ENCODE measurements around the gene DPP6. TPM values are rescaled to one million over a fixed set of nuclear protein-coding genes. Genes with fewer than 3 reads are reported as not detected.
"Not testable (repeated sequence)": the region's sequence is repeated elsewhere in the genome, so short reads cannot be mapped to it uniquely, and the experiment has no call there.

Gene DPP6
- total RNA-seq, 2 experiments from 2014 or later = not detected

- intact Hi-C loops (cut with micrococcal nuclease; ENCODE audit: unreplicated experiment) = not testable (repeated sequence)
Observed at GRCh38 chr7:154095201-154095600, 43.0 kb downstream of the DPP6 start.

GRCh38 chr7:154105063-154105462, 52.9 kb downstream of the DPP6 start:
- H2AFZ ChIP-seq (ENCODE audit: low read length); H3K36me3 ChIP-seq (ENCODE audit: insufficient read depth, low read length); BruUV-seq (replicated peaks); CTCF ChIA-PET (ENCODE audit: unreplicated experiment); H3K4me1 ChIP-seq (ENCODE audit: insufficient read depth, low read length, poor library complexity, severe bottlenecking); intact Hi-C loops (cut with micrococcal nuclease; ENCODE audit: unreplicated experiment); H3K9me2 ChIP-seq (ENCODE audit: insufficient read depth, low read length); H3K79me2 ChIP-seq (ENCODE audit: insufficient read depth, low read depth, low read length); H3K9me3 ChIP-seq (ENCODE audit: low read length); POLR2A ChIA-PET; H3K4me3 ChIP-seq (ENCODE audit: low read depth, low read length, poor library complexity, severe bottlenecking); DNase-seq (ENCODE audit: low spot score); H4K20me1 ChIP-seq (ENCODE audit: insufficient read depth, low read length); H3K27ac ChIP-seq (ENCODE audit: low read depth, low read length, poor library complexity, severe bottlenecking); H3K4me2 ChIP-seq (ENCODE audit: low read length): not testable (repeated sequence)

More at GRCh38 chr7:154095201-154095600, 43.0 kb downstream of the DPP6 start:
- H3K79me2 ChIP-seq (ENCODE audit: insufficient read depth, low read depth, low read length); H3K9me3 ChIP-seq (ENCODE audit: low read length); POLR2A ChIA-PET; H4K20me1 ChIP-seq (ENCODE audit: insufficient read depth, low read length); DNase-seq (ENCODE audit: low spot score); H3K4me3 ChIP-seq (ENCODE audit: low read depth, low read length, poor library complexity, severe bottlenecking); H3K27ac ChIP-seq (ENCODE audit: low read depth, low read length, poor library complexity, severe bottlenecking); H2AFZ ChIP-seq (ENCODE audit: low read length); H3K4me1 ChIP-seq (ENCODE audit: insufficient read depth, low read length, poor library complexity, severe bottlenecking); H3K9me2 ChIP-seq (ENCODE audit: insufficient read depth, low read length); H3K36me3 ChIP-seq (ENCODE audit: insufficient read depth, low read length); BruUV-seq (replicated peaks); H3K4me2 ChIP-seq (ENCODE audit: low read length); CTCF ChIA-PET (ENCODE audit: unreplicated experiment): not testable (repeated sequence)

- POLR2A ChIA-PET; H3K4me1 ChIP-seq (ENCODE audit: insufficient read depth, low read length, poor library complexity, severe bottlenecking); CTCF ChIA-PET (ENCODE audit: unreplicated experiment); BruUV-seq (replicated peaks); H3K9me2 ChIP-seq (ENCODE audit: insufficient read depth, low read length); H3K4me3 ChIP-seq (ENCODE audit: low read depth, low read length, poor library complexity, severe bottlenecking); DNase-seq (ENCODE audit: low spot score); H3K27ac ChIP-seq (ENCODE audit: low read depth, low read length, poor library complexity, severe bottlenecking); H3K36me3 ChIP-seq (ENCODE audit: insufficient read depth, low read length); H4K20me1 ChIP-seq (ENCODE audit: insufficient read depth, low read length); H3K9me3 ChIP-seq (ENCODE audit: low read length); intact Hi-C loops (cut with micrococcal nuclease; ENCODE audit: unreplicated experiment); H3K4me2 ChIP-seq (ENCODE audit: low read length); H2AFZ ChIP-seq (ENCODE audit: low read length); H3K79me2 ChIP-seq (ENCODE audit: insufficient read depth, low read depth, low read length): not testable (repeated sequence)
Observed at GRCh38 chr7:154109615-154110014, 57.4 kb downstream of the DPP6 start.

GRCh38 chr7:154113732-154114351, 61.6 kb downstream of the DPP6 start:
- intact Hi-C loops (cut with micrococcal nuclease; ENCODE audit: unreplicated experiment); CTCF ChIA-PET (ENCODE audit: unreplicated experiment); BruUV-seq (replicated peaks); H4K20me1 ChIP-seq (ENCODE audit: insufficient read depth, low read length); H3K4me3 ChIP-seq (ENCODE audit: low read depth, low read length, poor library complexity, severe bottlenecking); H3K4me2 ChIP-seq (ENCODE audit: low read length); H3K4me1 ChIP-seq (ENCODE audit: insufficient read depth, low read length, poor library complexity, severe bottlenecking); H3K27ac ChIP-seq (ENCODE audit: low read depth, low read length, poor library complexity, severe bottlenecking); DNase-seq (ENCODE audit: low spot score); H3K79me2 ChIP-seq (ENCODE audit: insufficient read depth, low read depth, low read length); H3K9me3 ChIP-seq (ENCODE audit: low read length); POLR2A ChIA-PET; H2AFZ ChIP-seq (ENCODE audit: low read length); H3K36me3 ChIP-seq (ENCODE audit: insufficient read depth, low read length); H3K9me2 ChIP-seq (ENCODE audit: insufficient read depth, low read length): not testable (repeated sequence)

- H3K9me2 ChIP-seq (ENCODE audit: insufficient read depth, low read length); BruUV-seq (replicated peaks); CTCF ChIA-PET (ENCODE audit: unreplicated experiment); H3K36me3 ChIP-seq (ENCODE audit: insufficient read depth, low read length); H3K79me2 ChIP-seq (ENCODE audit: insufficient read depth, low read depth, low read length); POLR2A ChIA-PET; intact Hi-C loops (cut with micrococcal nuclease; ENCODE audit: unreplicated experiment); DNase-seq (ENCODE audit: low spot score); H3K4me1 ChIP-seq (ENCODE audit: insufficient read depth, low read length, poor library complexity, severe bottlenecking); H3K4me3 ChIP-seq (ENCODE audit: low read depth, low read length, poor library complexity, severe bottlenecking); H3K4me2 ChIP-seq (ENCODE audit: low read length); H2AFZ ChIP-seq (ENCODE audit: low read length); H4K20me1 ChIP-seq (ENCODE audit: insufficient read depth, low read length); H3K9me3 ChIP-seq (ENCODE audit: low read length); H3K27ac ChIP-seq (ENCODE audit: low read depth, low read length, poor library complexity, severe bottlenecking): not testable (repeated sequence)
Observed at GRCh38 chr7:154117411-154118390, 65.5 kb downstream of the DPP6 start.

- H2AFZ ChIP-seq (ENCODE audit: low read length); H3K79me2 ChIP-seq (ENCODE audit: insufficient read depth, low read depth, low read length); H3K27ac ChIP-seq (ENCODE audit: low read depth, low read length, poor library complexity, severe bottlenecking); POLR2A ChIA-PET; H3K4me1 ChIP-seq (ENCODE audit: insufficient read depth, low read length, poor library complexity, severe bottlenecking); BruUV-seq (replicated peaks); DNase-seq (ENCODE audit: low spot score); H4K20me1 ChIP-seq (ENCODE audit: insufficient read depth, low read length); H3K36me3 ChIP-seq (ENCODE audit: insufficient read depth, low read length); H3K4me3 ChIP-seq (ENCODE audit: low read depth, low read length, poor library complexity, severe bottlenecking); H3K9me2 ChIP-seq (ENCODE audit: insufficient read depth, low read length); intact Hi-C loops (cut with micrococcal nuclease; ENCODE audit: unreplicated experiment); H3K9me3 ChIP-seq (ENCODE audit: low read length); H3K4me2 ChIP-seq (ENCODE audit: low read length); CTCF ChIA-PET (ENCODE audit: unreplicated experiment): not testable (repeated sequence)
Observed at GRCh38 chr7:154120825-154121224, 68.6 kb downstream of the DPP6 start.
